Cardiac muscle cell (in vitro differentiated cells and primary cell): Measurements from ENCODE around the gene CDH2. TPM values are rescaled to one million over a fixed set of nuclear protein-coding genes. Genes with fewer than 3 reads are reported as not detected.

Experiments used
- DNase-seq, 2 donors: peaks; one replicate each; pipeline versions ENCODE4 v3.0.0 to v3.0.0-alpha.2; 2010 to 2017; ENCODE audit warnings: low read depth in 1 of 2, low spot score in 1 of 2
- H3K27ac ChIP-seq: fragments of 200-600 bp; sonication (generic); 2 replicates; pipeline ENCODE4 v1.5.1; 2016
- H3K27me3 ChIP-seq: fragments of 200-600 bp; sonication (generic); 2 replicates; pipeline ENCODE4 v1.6.0; 2016; ENCODE audit warnings: control low read depth
- H3K36me3 ChIP-seq: fragments of 200-600 bp; sonication (generic); 2 replicates; pipeline ENCODE4 v1.5.1; 2016; ENCODE audit warnings: control low read depth
- H3K4me1 ChIP-seq: fragments of 200-600 bp; sonication (generic); 2 replicates; pipeline ENCODE4 v1.8.1; 2017; ENCODE audit warnings: low read depth, mild to moderate bottlenecking, mixed run types
- H3K4me3 ChIP-seq: fragments of 200-600 bp; sonication (generic); 2 replicates; pipeline ENCODE4 v1.5.1; 2016; ENCODE audit warnings: mild to moderate bottlenecking
- H3K9me3 ChIP-seq: fragments of 200-600 bp; sonication (generic); 2 replicates; pipeline ENCODE4 v1.5.1; 2017; ENCODE audit warnings: low read depth, mild to moderate bottlenecking, control low read depth
- polyA plus RNA-seq: library from polyadenylated mRNA; unstranded; fragments of >200 nt; fragmentation: Nextera tagmentation; extraction: Ambion mirVana; gene quantifications from 2 replicates; pipeline ENCODE4 v1.2.1, GENCODE V29; 2016
- total RNA-seq: library from RNA; depleted of rRNA; stranded (reverse); fragments of >200 nt; gene quantifications from 2 replicates; pipeline ENCODE4 v1.2.3, GENCODE V29; 2016
- TF ChIP-seq, protein P1 (sequence below): IDR thresholded peaks from 2 replicates; pipeline ENCODE4 v1.5.1; 2012; ENCODE audit warnings: low read depth, mild to moderate bottlenecking, low read length

The CDH2 gene
- total and polyA plus RNA-seq, 2 experiments from 2014 or later = 267 to 324 TPM

- peak; percentile 37 to 80 for DNase-seq
- H3K4me3 ChIP-seq = no peak overlapping the region
- H3K27ac ChIP-seq = peak overlapping the region; percentile 86
- peaks cover 96% of the 10 kb centered on the region for H3K4me1 ChIP-seq
- no peaks in the 10 kb centered on the region for H3K9me3 ChIP-seq
- TF ChIP-seq, protein P1, sequence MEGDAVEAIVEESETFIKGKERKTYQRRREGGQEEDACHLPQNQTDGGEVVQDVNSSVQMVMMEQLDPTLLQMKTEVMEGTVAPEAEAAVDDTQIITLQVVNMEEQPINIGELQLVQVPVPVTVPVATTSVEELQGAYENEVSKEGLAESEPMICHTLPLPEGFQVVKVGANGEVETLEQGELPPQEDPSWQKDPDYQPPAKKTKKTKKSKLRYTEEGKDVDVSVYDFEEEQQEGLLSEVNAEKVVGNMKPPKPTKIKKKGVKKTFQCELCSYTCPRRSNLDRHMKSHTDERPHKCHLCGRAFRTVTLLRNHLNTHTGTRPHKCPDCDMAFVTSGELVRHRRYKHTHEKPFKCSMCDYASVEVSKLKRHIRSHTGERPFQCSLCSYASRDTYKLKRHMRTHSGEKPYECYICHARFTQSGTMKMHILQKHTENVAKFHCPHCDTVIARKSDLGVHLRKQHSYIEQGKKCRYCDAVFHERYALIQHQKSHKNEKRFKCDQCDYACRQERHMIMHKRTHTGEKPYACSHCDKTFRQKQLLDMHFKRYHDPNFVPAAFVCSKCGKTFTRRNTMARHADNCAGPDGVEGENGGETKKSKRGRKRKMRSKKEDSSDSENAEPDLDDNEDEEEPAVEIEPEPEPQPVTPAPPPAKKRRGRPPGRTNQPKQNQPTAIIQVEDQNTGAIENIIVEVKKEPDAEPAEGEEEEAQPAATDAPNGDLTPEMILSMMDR = peak; percentile 21
- H3K36me3 ChIP-seq = peaks cover 6% of the 10 kb centered on the region
- H3K27me3 ChIP-seq = no peaks in the 10 kb centered on the region
Observed at GRCh38 chr18:28158083-28158581, 18.8 kb downstream of the CDH2 start.

DNA sequence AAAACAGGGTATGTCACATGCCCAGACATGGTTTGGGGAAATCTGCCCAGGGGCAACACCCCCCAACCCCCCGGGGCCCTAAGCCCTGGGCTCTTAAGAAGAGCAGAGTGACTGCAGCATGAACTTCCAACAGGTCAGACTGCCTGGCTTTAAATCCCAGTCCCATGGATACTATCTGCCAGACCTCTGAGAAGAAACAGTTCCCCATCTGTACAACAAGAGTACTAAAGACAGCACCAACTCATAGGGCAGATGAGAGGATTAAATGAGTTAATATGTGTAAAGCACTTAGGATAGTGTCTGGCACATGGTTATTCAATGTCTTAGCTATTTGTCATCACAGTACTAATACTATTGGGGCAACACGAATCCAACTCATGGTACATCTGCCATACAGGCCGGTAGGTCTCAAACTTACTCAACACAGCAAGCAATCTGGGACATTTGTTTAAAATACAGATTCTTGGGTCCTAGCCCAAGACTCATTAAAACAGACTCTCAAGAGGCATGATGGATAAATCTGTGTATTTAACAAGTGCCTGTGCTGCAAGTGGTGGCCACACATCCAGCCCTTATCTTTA is 23.4 kb downstream of the CDH2 start:
- peaks cover 96% of the 10 kb centered on the region for H3K4me1 ChIP-seq
- peaks cover 6% of the 10 kb centered on the region for H3K36me3 ChIP-seq
- no peaks in the 10 kb centered on the region for H3K27me3 ChIP-seq
- DNase-seq = peak in 1 of 2 donors; percentile 48
- H3K4me3 ChIP-seq = no peak overlapping the region
- H3K9me3 ChIP-seq = no peaks in the 10 kb centered on the region
- H3K27ac ChIP-seq = peak overlapping the region; percentile 84
- TF ChIP-seq, protein P1 = no peak

DNA sequence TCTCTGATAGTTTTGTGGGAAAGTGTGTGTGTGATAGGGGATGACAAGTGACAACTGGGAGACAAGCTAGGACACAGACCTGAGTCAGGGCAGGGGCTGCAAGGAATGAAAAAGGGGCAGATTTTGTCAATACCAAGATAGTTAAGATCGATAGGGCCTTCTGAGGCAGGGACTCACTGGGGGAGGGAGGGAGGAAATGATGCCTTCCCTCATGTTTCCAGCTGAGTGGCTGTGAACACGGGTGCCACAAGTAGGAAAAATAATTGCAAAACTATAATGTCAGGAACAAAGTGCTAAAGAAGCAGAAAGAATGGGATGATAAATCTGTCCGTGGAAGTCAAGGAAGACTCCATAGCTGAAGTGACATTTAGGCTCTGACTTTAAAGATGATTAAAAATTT is 24.2 kb downstream of the CDH2 start:
- Histone ChIP-seq H3K9me3 (no peaks in the 10 kb centered on the region), H3K27ac (peak overlapping the region; percentile 84), H3K4me3 (no peak overlapping the region), H3K27me3 (no peaks in the 10 kb centered on the region), H3K36me3 (peaks cover 6% of the 10 kb centered on the region), H3K4me1 (peaks cover 94% of the 10 kb centered on the region)
- TF ChIP-seq, protein P1 = no peak
- DNase-seq = no peak

DNA sequence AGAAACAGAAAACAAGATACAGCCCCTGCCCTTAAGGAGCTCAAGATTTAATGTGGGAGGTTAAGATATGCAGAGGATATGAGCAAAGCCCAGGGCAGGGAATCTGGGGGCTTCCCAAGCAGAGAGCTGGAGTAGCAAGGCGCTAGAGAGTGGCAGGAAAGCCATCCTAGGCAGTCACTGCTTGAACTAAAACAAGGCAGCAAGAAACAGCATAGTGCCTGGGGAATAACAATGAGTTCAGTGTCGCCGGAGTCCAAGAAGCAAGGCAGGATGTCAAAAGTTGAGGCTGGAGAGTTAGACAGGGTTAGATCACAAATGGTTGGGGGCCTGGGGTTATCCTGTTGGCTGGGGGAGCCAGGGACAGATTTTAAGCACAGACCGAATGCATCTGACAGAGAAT is 24.6 kb downstream of the CDH2 start:
- Histone ChIP-seq H3K36me3 (peaks cover 7% of the 10 kb centered on the region), H3K27ac (peak overlapping the region; percentile 84), H3K4me3 (no peak overlapping the region), H3K4me1 (peaks cover 94% of the 10 kb centered on the region), H3K9me3 (no peaks in the 10 kb centered on the region), H3K27me3 (no peaks in the 10 kb centered on the region)
- TF ChIP-seq, protein P1 = no peak
- DNase-seq = no peak

DNA sequence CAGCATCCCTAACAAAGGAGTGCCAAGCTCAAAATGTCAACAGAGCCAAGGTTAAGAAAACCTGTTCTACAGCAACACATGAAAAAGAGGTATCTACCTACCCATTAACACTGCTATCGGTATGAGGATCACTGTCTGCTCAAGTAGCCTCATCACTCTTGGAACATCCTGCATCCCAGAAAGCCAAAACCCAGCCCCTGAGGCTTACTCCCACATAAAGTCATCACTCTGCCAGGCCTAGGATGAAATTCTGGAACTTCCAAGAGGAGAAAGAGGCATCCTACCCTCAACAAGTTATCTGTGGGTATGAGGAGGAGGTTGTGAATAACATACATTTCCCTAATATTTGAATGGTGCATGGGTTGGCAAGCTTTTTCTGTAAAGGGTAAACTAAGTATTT is 25.5 kb downstream of the CDH2 start:
- H3K4me3 ChIP-seq = no peak overlapping the region
- peaks cover 94% of the 10 kb centered on the region for H3K4me1 ChIP-seq
- TF ChIP-seq, protein P1 = no peak
- peaks cover 9% of the 10 kb centered on the region for H3K36me3 ChIP-seq
- H3K27ac ChIP-seq = peak overlapping the region; percentile 84
- no peaks in the 10 kb centered on the region for H3K9me3 ChIP-seq
- DNase-seq = no peak
- H3K27me3 ChIP-seq = no peaks in the 10 kb centered on the region
